Heart left ventricle (tissue), 16 donors: ENCODE measurements around the gene LHFPL2. TPM values are rescaled to one million over a fixed set of nuclear protein-coding genes. Genes with fewer than 3 reads are reported as not detected.
A peak's percentile ranks its signal among the peaks of the same experiment; 100 is the strongest.
"Not testable (repeated sequence)": the region's sequence is repeated elsewhere in the genome, so short reads cannot be mapped to it uniquely, and the experiment has no call there.

Experiments
- ATAC-seq, 4 donors: fragments of 200-7000 bp; cut with Tn5 transposase; one replicate each; pipeline ENCODE4 v1.9.1; 2020 to 2022; ENCODE audit warnings: moderate library complexity in 4 of 4, mild to moderate bottlenecking in 3 of 4, moderate number of reproducible peaks in 1 of 4
- DNase-seq, 5 donors: peaks; one replicate each; pipeline ENCODE4 v3.0.0-alpha.2; 2020
- H3K27ac ChIP-seq, 12 donors: fragments of 200-600 bp; sonication (generic) in 4 of 12; one replicate each; pipeline versions ENCODE4 v1.5.0 to v1.8.0; 2016 to 2022; ENCODE audit warnings: mild to moderate bottlenecking in 2 of 12
- H3K27me3 ChIP-seq, 9 donors: fragments of 200-600 bp; sonication (generic) in 2 of 9; one replicate each; pipeline versions ENCODE4 v1.5.1 to v1.8.0; 2016 to 2022; ENCODE audit warnings: mild to moderate bottlenecking in 3 of 9
- H3K36me3 ChIP-seq, 9 donors: fragments of 200-600 bp; sonication (generic) in 2 of 9; one replicate each; pipeline versions ENCODE4 v1.5.0 to v1.8.0; 2018 to 2022; ENCODE audit warnings: mild to moderate bottlenecking in 2 of 9
- H3K4me1 ChIP-seq, 12 donors: fragments of 200-600 bp; sonication (generic) in 4 of 12; one replicate each; pipeline versions ENCODE4 v1.5.0 to v1.8.0; 2016 to 2022; ENCODE audit warnings: mild to moderate bottlenecking in 3 of 12
- H3K4me3 ChIP-seq, 12 donors: fragments of 200-600 bp; sonication (generic) in 4 of 12; one replicate each; pipeline versions ENCODE4 v1.5.0 to v1.8.0; 2017 to 2022; ENCODE audit warnings: mild to moderate bottlenecking in 9 of 12, moderate library complexity in 4 of 12
- H3K9me3 ChIP-seq, 12 donors: fragments of 200-600 bp; sonication (generic) in 4 of 12; one replicate each; pipeline versions ENCODE4 v1.5.0 to v1.8.0; 2016 to 2022; ENCODE audit warnings: mild to moderate bottlenecking in 1 of 12
- CTCF ChIP-seq, 12 donors: fragments of 200-600 bp; sonication (generic) in 4 of 12; IDR thresholded peaks; one replicate each; pipeline versions ENCODE4 v1.5.0 to v1.8.0; 2018 to 2022; ENCODE audit warnings: antibody characterized with exemption in 12 of 12, mild to moderate bottlenecking in 5 of 12
- POLR2A ChIP-seq, 2 donors: fragments of 450-650 bp; IDR thresholded peaks; one replicate each; pipeline ENCODE4 v1.6.1; 2017; ENCODE audit warnings: antibody characterized with exemption in 2 of 2, mild to moderate bottlenecking in 2 of 2, moderate library complexity in 2 of 2
- WGBS, 4 donors: extraction: QIAGEN DNeasy Blood & Tissue Kit in 2 of 4; methylation state at CpG; one replicate each; pipeline versions ENCODE4 v1.1.5 to v1.1.7; 2013 to 2018; 5-methylcytosine and 5-hydroxymethylcytosine counted together
- intact Hi-C, 10 donors: fragments of 100-400 bp; cut with DNase I; formaldehyde crosslinking; loops; one replicate each; pipeline versions ENCODE4 v1.11.1 to v1.14.2; 2022
- polyA plus RNA-seq, 2 donors: library from polyadenylated mRNA; stranded (reverse); fragments of 200-250 nt; gene quantifications; one replicate each; pipeline ENCODE4 v1.2.3, GENCODE V29; 2013
- total RNA-seq, 9 donors: library from RNA; depleted of rRNA in 2 of 9; stranded (reverse); fragments of >200 nt in 2 of 9; fragmentation: NEBNext Ultra II Directional in 3 of 9; extraction: Animal tissue kit (Norgen Biotek cat#: 25700) in 3 of 9; gene quantifications; one replicate each; pipeline versions ENCODE4 v1.1.0 to v1.2.4, GENCODE V29; 2016 to 2023
- donor health status: ischemic (EF 13 %, LVEDD 7.1; RV severe dilation, severe dysfunction).
- donor health status: healthy with polysubstance abuse.
- donor health status: DM: no; HTN: yes; CAD: no.
- donor health status: DM: no; HTN: no; CAD: no.
- donor health status: ischemic (EF 25% LVEDD 6.9; RV normal size, moderate dysfunction).
- donor health status: ischemic (EF 25% LVEDD 5.7; RV mildly dilated, moderate dysfunction).
- donor health status: healthy.
- donor health status: DM: yes; HTN: yes; CAD: no.
- donor health status: ischemic (EF 35%, LVEDD 5.7; RV mildly dilated, moderate dysfunction).
- donor health status: nonischemic (EF 11% LVEDD 7.7; RV severe dilation, severe dysfunction).
- donor health status: DM: yes; HTN: yes; CAD: no.
- donor health status: PGD.
- donor health status: ischemic (EF 29% LVEDD 5.4; RV normal size, mild dysfunction).
- donor health status: nonischemic (EF 23%, LVEDD 6.1; RV moderate dilation, normal function).

The LHFPL2 gene
- total and polyA plus RNA-seq, 11 donors, result 1.8 to 35.6 (median 10.1) TPM

- intact Hi-C loops, result no loop called here
- ATAC-seq, result no peak
- Histone ChIP-seq H3K9me3 (no peaks in the 10 kb centered on the region), H3K4me3 (no peak overlapping the region), H3K27ac (no peak overlapping the region), H3K27me3 (no peaks in the 10 kb centered on the region), H3K36me3 (no peaks in the 10 kb centered on the region), H3K4me1 (peaks cover 0 to 3% (median 0%) of the 10 kb centered on the region in 12 donors)
- TF ChIP-seq POLR2A (IDR thresholded peaks at IDR 0.05) (no peak), CTCF (IDR thresholded peaks at IDR 0.05) (no peak)
- WGBS, 4 donors, result 96 to 98% (median 97%) methylated on average over 5 of the region's 5 CpGs
- no peak for DNase-seq
Observed at GRCh38 chr5:78667461-78668103, 19.0 kb upstream of the LHFPL2 start.

GRCh38 chr5:78666975-78667374 is 18.4 kb upstream of the LHFPL2 start:
- 86 to 100% (median 99%) methylated on average over 1 of the region's 1 CpG for WGBS, 4 donors
- H3K9me3 ChIP-seq, H3K27ac ChIP-seq, H3K27me3 ChIP-seq, H3K36me3 ChIP-seq, ATAC-seq, H3K4me3 ChIP-seq, DNase-seq, intact Hi-C loops, H3K4me1 ChIP-seq: not testable (repeated sequence)

GRCh38 chr5:78666041-78666444 is 17.5 kb upstream of the LHFPL2 start:
- TF ChIP-seq POLR2A (IDR thresholded peaks at IDR 0.05), result no peak
- TF ChIP-seq CTCF (IDR thresholded peaks at IDR 0.05), result no peak
- 46 to 67% (median 62%) methylated on average over 3 of the region's 3 CpGs for WGBS, 4 donors
- no peak overlapping the region for H3K27ac ChIP-seq
- no peaks in the 10 kb centered on the region for H3K9me3 ChIP-seq
- intact Hi-C loops, result no loop called here
- H3K36me3 ChIP-seq, result no peaks in the 10 kb centered on the region
- no peak overlapping the region for H3K4me3 ChIP-seq
- no peaks in the 10 kb centered on the region for H3K27me3 ChIP-seq
- ATAC-seq (peak in 1 of 4 donors; percentile 33), DNase-seq (no peak)
- H3K4me1 ChIP-seq, result peaks cover 0 to 3% (median 0%) of the 10 kb centered on the region in 12 donors

- Histone ChIP-seq H3K36me3 (no peaks in the 10 kb centered on the region), H3K27ac (no peak overlapping the region), H3K4me3 (no peak overlapping the region), H3K4me1 (peaks cover 0 to 4% (median 0%) of the 10 kb centered on the region in 12 donors), H3K27me3 (no peaks in the 10 kb centered on the region), H3K9me3 (no peaks in the 10 kb centered on the region)
- 91 to 98% (median 95%) methylated on average over 3 of the region's 3 CpGs for whole genome bisulfite sequencing, 4 donors
- TF ChIP-seq POLR2A (IDR thresholded peaks at IDR 0.05) (no peak), CTCF (IDR thresholded peaks at IDR 0.05) (no peak)
- intact Hi-C loops, result no loop called here
- no peak for ATAC-seq
- DNase-seq, result no peak
Observed at GRCh38 chr5:78665534-78665933, 17.0 kb upstream of the LHFPL2 start.

- 96 to 100% (median 97%) methylated on average over 1 of the region's 1 CpG for WGBS, 4 donors
- Histone ChIP-seq H3K27me3 (no peaks in the 10 kb centered on the region), H3K9me3 (no peaks in the 10 kb centered on the region), H3K4me3 (no peak overlapping the region), H3K36me3 (no peaks in the 10 kb centered on the region), H3K27ac (no peak overlapping the region), H3K4me1 (peaks cover 0 to 26% (median 9%) of the 10 kb centered on the region in 12 donors)
- DNase-seq (no peak), ATAC-seq (no peak)
- intact Hi-C loops, result no loop called here
- no peak for TF ChIP-seq POLR2A (IDR thresholded peaks at IDR 0.05)
- TF ChIP-seq CTCF (IDR thresholded peaks at IDR 0.05), result no peak
Observed at GRCh38 chr5:78662323-78662722, 13.8 kb upstream of the LHFPL2 start.
